Measurements from ENCODE around the gene PWWP3B. TPM values are rescaled to one million over a fixed set of nuclear protein-coding genes. Genes with fewer than 3 reads are reported as not detected.

Gene PWWP3B
- total RNA-seq, 2 experiments from 2014 or later, result not detected

- no peak for DNase-seq
- ChIA-PET CTCF (no interaction called here), POLR2A (no interaction called here)
- H3K9me3 Mint-ChIP-seq, result no peaks in the 10 kb centered on the region
- H3K4me3 Mint-ChIP-seq, result no peak overlapping the region
- intact Hi-C loops (cut with micrococcal nuclease), result no loop called here
- H3K36me3 Mint-ChIP-seq, result no peaks in the 10 kb centered on the region
- H3K27ac Mint-ChIP-seq, result no peak overlapping the region
- no peaks in the 10 kb centered on the region for H3K4me1 Mint-ChIP-seq (ENCODE audit: low read depth)
- no peaks in the 10 kb centered on the region for H3K27me3 Mint-ChIP-seq
Observed at GRCh38 chrX:106203315-106203714, 35.2 kb downstream of the PWWP3B start.

- CTCF ChIA-PET, result no interaction called here
Observed at GRCh38 chrX:106208154-106208553, 40.0 kb downstream of the PWWP3B start.

More at GRCh38 chrX:106208154-106208553, 40.0 kb downstream of the PWWP3B start:
- Mint-ChIP-seq H3K4me3 (no peak overlapping the region), H3K27ac (no peak overlapping the region), H3K4me1 (ENCODE audit: low read depth) (no peaks in the 10 kb centered on the region), H3K36me3 (no peaks in the 10 kb centered on the region), H3K27me3 (no peaks in the 10 kb centered on the region), H3K9me3 (no peaks in the 10 kb centered on the region)
- DNase-seq, result no peak
- intact Hi-C loops (cut with micrococcal nuclease), result no loop called here
- POLR2A ChIA-PET, result no interaction called here

Other genes starting within 250 kb of the PWWP3B start
- not detected for gene SERPINA7, start 129.6 kb upstream of the PWWP3B start, total RNA-seq

Measured in activated CD4-positive, alpha-beta memory T cell treated with anti-CD3 and anti-CD28 coated beads for 36 hours (primary cell).